PFSK-1 (cell line): ENCODE measurements around the gene P2RY12.

Source experiments
- FOXP2 ChIP-seq: optimal IDR thresholded peaks from 2 replicates; pipeline ENCODE3; 2011; ENCODE audit warnings: borderline replicate concordance, control low read depth, inconsistent platforms; ENCODE audit not compliant: insufficient read depth; ENCODE audit errors: extremely low read length, extremely low read depth
- POLR2AphosphoS5 ChIP-seq: IDR thresholded peaks from 2 replicates; pipeline ENCODE4 v1.6.1; 2012; ENCODE audit warnings: low read depth, mild to moderate bottlenecking, control low read depth, low read length, moderate library complexity
- SIN3A ChIP-seq: IDR thresholded peaks from 2 replicates; pipeline ENCODE4 v1.6.1; 2012; ENCODE audit warnings: mild to moderate bottlenecking, low read length, moderate library complexity, borderline replicate concordance; ENCODE audit not compliant: insufficient read depth
- TAF1 ChIP-seq: IDR thresholded peaks from 2 replicates; pipeline ENCODE4 v1.6.1; 2012; ENCODE audit warnings: low read length, control low read depth, borderline replicate concordance; ENCODE audit not compliant: insufficient read depth
- TF ChIP-seq, protein P1 (sequence below), 2 experiments: IDR thresholded peaks; 2 replicates each; pipeline versions ENCODE4 v1.6.1 to v1.8.0; 2011 to 2012; ENCODE audit warnings: low read depth in 2 of 2, low read length in 2 of 2, control low read depth in 1 of 2, inconsistent platforms in 1 of 2, mild to moderate bottlenecking in 1 of 2, moderate library complexity in 1 of 2; ENCODE audit not compliant: insufficient read depth in 1 of 2

DNA sequence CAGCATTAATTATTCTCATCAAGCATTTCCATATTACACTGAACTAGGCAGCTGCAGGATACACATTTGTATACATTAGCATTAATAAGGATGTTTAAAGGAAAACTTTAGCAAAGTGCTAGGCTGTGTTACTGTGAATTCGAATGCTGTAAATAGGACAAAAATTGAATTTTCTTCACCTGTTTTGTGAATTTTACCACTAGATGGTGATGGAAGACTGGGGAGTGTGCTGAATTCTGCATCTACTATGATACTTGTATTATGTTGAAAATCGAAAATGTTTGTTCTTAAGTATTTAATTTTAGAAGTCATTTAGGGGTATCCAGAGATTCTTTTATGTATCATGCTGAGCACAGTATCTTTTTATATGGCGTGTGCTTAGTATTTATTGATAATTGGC is 93.9 kb downstream of the P2RY12 start:
- TF ChIP-seq TAF1 (no peak), POLR2AphosphoS5 (no peak), SIN3A (no peak), FOXP2 (no peak)
- TF ChIP-seq, protein P1, sequence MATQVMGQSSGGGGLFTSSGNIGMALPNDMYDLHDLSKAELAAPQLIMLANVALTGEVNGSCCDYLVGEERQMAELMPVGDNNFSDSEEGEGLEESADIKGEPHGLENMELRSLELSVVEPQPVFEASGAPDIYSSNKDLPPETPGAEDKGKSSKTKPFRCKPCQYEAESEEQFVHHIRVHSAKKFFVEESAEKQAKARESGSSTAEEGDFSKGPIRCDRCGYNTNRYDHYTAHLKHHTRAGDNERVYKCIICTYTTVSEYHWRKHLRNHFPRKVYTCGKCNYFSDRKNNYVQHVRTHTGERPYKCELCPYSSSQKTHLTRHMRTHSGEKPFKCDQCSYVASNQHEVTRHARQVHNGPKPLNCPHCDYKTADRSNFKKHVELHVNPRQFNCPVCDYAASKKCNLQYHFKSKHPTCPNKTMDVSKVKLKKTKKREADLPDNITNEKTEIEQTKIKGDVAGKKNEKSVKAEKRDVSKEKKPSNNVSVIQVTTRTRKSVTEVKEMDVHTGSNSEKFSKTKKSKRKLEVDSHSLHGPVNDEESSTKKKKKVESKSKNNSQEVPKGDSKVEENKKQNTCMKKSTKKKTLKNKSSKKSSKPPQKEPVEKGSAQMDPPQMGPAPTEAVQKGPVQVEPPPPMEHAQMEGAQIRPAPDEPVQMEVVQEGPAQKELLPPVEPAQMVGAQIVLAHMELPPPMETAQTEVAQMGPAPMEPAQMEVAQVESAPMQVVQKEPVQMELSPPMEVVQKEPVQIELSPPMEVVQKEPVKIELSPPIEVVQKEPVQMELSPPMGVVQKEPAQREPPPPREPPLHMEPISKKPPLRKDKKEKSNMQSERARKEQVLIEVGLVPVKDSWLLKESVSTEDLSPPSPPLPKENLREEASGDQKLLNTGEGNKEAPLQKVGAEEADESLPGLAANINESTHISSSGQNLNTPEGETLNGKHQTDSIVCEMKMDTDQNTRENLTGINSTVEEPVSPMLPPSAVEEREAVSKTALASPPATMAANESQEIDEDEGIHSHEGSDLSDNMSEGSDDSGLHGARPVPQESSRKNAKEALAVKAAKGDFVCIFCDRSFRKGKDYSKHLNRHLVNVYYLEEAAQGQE (IDR thresholded peaks at IDR 0.05; ENCODE audit: insufficient read depth in 1 of 2, low read depth in 2 of 2, low read length in 2 of 2) = no peak
